Neuronal stem cell (in vitro differentiated cells): ENCODE results near the gene NUBPL.
"Not testable (repeated sequence)": the region's sequence is repeated elsewhere in the genome, so short reads cannot be mapped to it uniquely, and the experiment has no call there.

ENCODE experiments used
- DNase-seq: peaks from one replicate; pipeline ENCODE4 v3.0.0-alpha.2; 2013; ENCODE audit warnings: low spot score
- H2AFZ ChIP-seq: one replicate; pipeline ENCODE4 v1.6.1; 2013; ENCODE audit warnings: mild to moderate bottlenecking, low read length, inconsistent platforms
- H2AK5ac ChIP-seq: 2 replicates; pipeline ENCODE4 v1.6.1; 2013; ENCODE audit warnings: low read depth, mild to moderate bottlenecking, inconsistent platforms, low read length, moderate library complexity, mixed read lengths
- H2BK120ac ChIP-seq: 2 replicates; pipeline ENCODE4 v1.6.1; 2013; ENCODE audit warnings: low read depth, mild to moderate bottlenecking, inconsistent platforms, low read length, moderate library complexity, mixed read lengths
- H2BK12ac ChIP-seq: one replicate; pipeline ENCODE4 v1.6.1; 2013; ENCODE audit warnings: low read length, inconsistent platforms
- H2BK15ac ChIP-seq: 2 replicates; pipeline ENCODE4 v1.6.1; 2013; ENCODE audit warnings: mild to moderate bottlenecking, low read length, inconsistent platforms, mixed read lengths
- H2BK5ac ChIP-seq: one replicate; pipeline ENCODE4 v1.6.1; 2013; ENCODE audit warnings: inconsistent platforms, mild to moderate bottlenecking, low read length, moderate library complexity
- H3K14ac ChIP-seq: one replicate; pipeline ENCODE4 v1.6.1; 2013; ENCODE audit warnings: low read length, inconsistent platforms
- H3K18ac ChIP-seq: 2 replicates; pipeline ENCODE4 v1.6.1; 2013; ENCODE audit warnings: low read length, inconsistent platforms
- H3K23ac ChIP-seq: 2 replicates; pipeline ENCODE4 v1.6.1; 2013; ENCODE audit warnings: low read depth, mild to moderate bottlenecking, mixed read lengths, low read length, inconsistent platforms; ENCODE audit not compliant: poor library complexity
- H3K27ac ChIP-seq: replicated peaks from 3 replicates; pipeline ENCODE4 v1.5.1; 2013; ENCODE audit warnings: low read length, inconsistent platforms
- H3K27me3 ChIP-seq, 3 experiments: 2 replicates each; pipeline ENCODE4 v1.6.1; 2013; ENCODE audit warnings: low read length in 3 of 3, mild to moderate bottlenecking in 2 of 3, inconsistent platforms in 1 of 3, low read depth in 1 of 3, mixed read lengths in 1 of 3, moderate library complexity in 1 of 3; ENCODE audit not compliant: control insufficient read depth in 3 of 3, insufficient read depth in 3 of 3
- H3K36me3 ChIP-seq, 2 donors: replicated peaks in 1 of 2; 2 replicates each; pipeline ENCODE4 v1.6.1; 2013; ENCODE audit warnings: low read length in 2 of 2; ENCODE audit not compliant: control insufficient read depth in 2 of 2, insufficient read depth in 2 of 2
- H3K4ac ChIP-seq: 2 replicates; pipeline ENCODE4 v1.6.1; 2013; ENCODE audit warnings: inconsistent platforms, mild to moderate bottlenecking, low read length, moderate library complexity
- H3K4me1 ChIP-seq, 2 donors: 1 replicate in 1 of 2; 2 replicates in 1 of 2; pipeline ENCODE4 v1.6.1; 2013; ENCODE audit warnings: low read length in 2 of 2, low read depth in 1 of 2; ENCODE audit not compliant: control insufficient read depth in 2 of 2, insufficient read depth in 1 of 2
- H3K4me2 ChIP-seq: one replicate; pipeline ENCODE4 v1.6.1; 2013; ENCODE audit warnings: mild to moderate bottlenecking, low read length, inconsistent platforms; ENCODE audit not compliant: insufficient read depth, poor library complexity, severe bottlenecking
- H3K4me3 ChIP-seq, 2 donors: 2 replicates each; pipeline ENCODE4 v1.5.1; 2013; ENCODE audit warnings: low read length in 2 of 2, mild to moderate bottlenecking in 2 of 2, inconsistent platforms in 1 of 2, moderate library complexity in 1 of 2
- H3K79me1 ChIP-seq: one replicate; pipeline ENCODE4 v1.6.1; 2013; ENCODE audit warnings: low read depth, mild to moderate bottlenecking, inconsistent platforms, low read length, moderate library complexity
- H3K9ac ChIP-seq: one replicate; pipeline ENCODE4 v1.6.1; 2013; ENCODE audit warnings: mild to moderate bottlenecking, low read depth, low read length, inconsistent platforms; ENCODE audit not compliant: poor library complexity
- H3K9me3 ChIP-seq, 2 donors: replicated peaks in 1 of 2; 2 replicates each; pipeline versions ENCODE3 to v1.6.1; 2013; ENCODE audit warnings: low read length in 2 of 2, mild to moderate bottlenecking in 2 of 2, inconsistent platforms in 1 of 2, low read depth in 1 of 2, mixed read lengths in 1 of 2, moderate library complexity in 1 of 2; ENCODE audit not compliant: control insufficient read depth in 2 of 2, insufficient read depth in 1 of 2
- H4K8ac ChIP-seq: one replicate; pipeline ENCODE4 v1.6.1; 2013; ENCODE audit warnings: low read depth, mild to moderate bottlenecking, inconsistent platforms, low read length, moderate library complexity
- H4K91ac ChIP-seq: one replicate; pipeline ENCODE4 v1.6.1; 2013; ENCODE audit warnings: low read length, low read depth, mild to moderate bottlenecking, inconsistent platforms; ENCODE audit not compliant: poor library complexity
- WGBS, 2 donors: extraction: QIAGEN DNeasy Blood & Tissue Kit; methylation state at CpG; one replicate each; pipeline ENCODE4 v1.1.7; 2013; ENCODE audit warnings: missing lambda C conversion rate in 2 of 2, mixed read lengths in 1 of 2; ENCODE audit not compliant: insufficient read length in 2 of 2, insufficient replicate concordance in 1 of 2; ENCODE audit errors: extremely low coverage in 2 of 2; 5-methylcytosine and 5-hydroxymethylcytosine counted together

Gene NUBPL

DNA sequence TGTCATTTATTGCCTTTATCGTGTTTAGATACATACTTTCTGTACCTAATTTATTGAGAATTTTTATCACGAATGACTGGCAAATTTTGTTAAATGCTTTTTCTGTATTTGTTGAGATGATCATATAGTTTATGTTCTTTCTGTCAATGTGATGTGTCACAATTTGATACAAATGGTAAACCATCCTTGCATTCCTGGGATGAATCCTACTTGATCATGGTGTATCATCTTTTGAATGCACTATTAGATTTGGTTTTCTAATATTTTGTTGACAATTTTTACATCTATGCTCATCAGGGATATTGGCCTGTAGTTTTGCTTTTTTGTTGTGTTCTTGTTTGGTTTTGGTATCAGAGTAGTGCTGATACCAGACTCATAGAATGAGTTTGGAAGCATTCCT is 185.1 kb downstream of the NUBPL start:
- no peaks in the 10 kb centered on the region for H3K36me3 ChIP-seq
- no peak overlapping the region for H3K4ac ChIP-seq
- no peak for DNase-seq
- no peak overlapping the region for H4K91ac ChIP-seq
- no peak overlapping the region for H3K27ac ChIP-seq
- H3K9me3 ChIP-seq = peaks cover 0 to 11% of the 10 kb centered on the region in 2 donors
- H3K27me3 ChIP-seq = no peaks in the 10 kb centered on the region
- no peak overlapping the region for H2BK15ac ChIP-seq
- H3K14ac ChIP-seq = no peak overlapping the region
- H3K9ac ChIP-seq = no peak overlapping the region
- WGBS, 2 donors = no CpG with 5 or more reads among the region's 2 CpGs
- no peak overlapping the region for H3K23ac ChIP-seq
- H2BK5ac ChIP-seq = no peak overlapping the region
- H3K4me1 ChIP-seq = no peaks in the 10 kb centered on the region
- H2BK12ac ChIP-seq = no peak overlapping the region
- no peak overlapping the region for H2AFZ ChIP-seq
- no peak overlapping the region for H2BK120ac ChIP-seq
- H3K4me3 ChIP-seq = no peak overlapping the region
- no peak overlapping the region for H2AK5ac ChIP-seq
- no peak overlapping the region for H4K8ac ChIP-seq
- no peaks in the 10 kb centered on the region for H3K79me1 ChIP-seq
- no peak overlapping the region for H3K4me2 ChIP-seq
- H3K18ac ChIP-seq = no peak overlapping the region

DNA sequence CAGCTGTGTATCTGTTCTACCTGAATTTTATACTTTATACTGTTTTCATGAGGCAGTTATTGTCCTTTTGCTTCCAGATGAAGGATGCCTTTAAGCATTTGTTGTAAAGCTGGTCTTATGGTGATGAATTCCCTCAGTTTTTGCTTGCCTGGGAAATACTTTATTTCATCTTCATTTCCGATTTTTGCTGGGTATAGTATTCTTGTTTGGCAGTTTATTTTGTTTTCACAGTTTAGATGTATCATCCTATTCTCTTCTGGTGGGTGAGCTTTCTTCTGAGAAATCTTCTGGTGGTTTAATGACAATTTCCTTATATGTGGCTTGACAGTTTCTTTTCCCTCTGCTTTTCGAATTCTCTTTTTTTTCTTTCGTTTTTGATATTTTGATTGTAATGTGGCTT is 188.1 kb downstream of the NUBPL start:
- H3K4me1 ChIP-seq = no peaks in the 10 kb centered on the region
- H2BK15ac ChIP-seq = no peak overlapping the region

DNA sequence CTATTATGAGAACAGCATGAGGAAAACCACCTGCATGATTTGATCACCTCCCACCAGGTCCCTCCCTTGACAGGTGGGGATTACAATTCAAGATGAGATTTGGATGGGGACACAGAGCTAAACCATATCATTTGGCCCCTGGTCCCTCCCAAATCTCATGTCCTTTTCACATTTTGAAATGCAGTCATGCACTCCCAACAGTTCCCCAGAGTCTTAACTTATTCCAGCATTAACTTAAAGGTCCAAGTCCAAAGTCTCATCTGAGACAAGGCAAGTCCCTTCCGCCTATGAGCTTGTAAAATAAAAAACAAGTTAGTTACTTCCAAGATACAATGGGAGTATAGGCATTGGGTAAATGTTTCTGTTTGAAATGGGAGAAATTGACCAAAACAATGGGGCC is 189.8 kb downstream of the NUBPL start:
- H3K23ac ChIP-seq, H3K18ac ChIP-seq, H2BK5ac ChIP-seq, DNase-seq, H2AK5ac ChIP-seq, H3K4me2 ChIP-seq, H3K27me3 ChIP-seq, H3K4me1 ChIP-seq, H4K8ac ChIP-seq, H3K27ac ChIP-seq, H3K36me3 ChIP-seq, H3K4me3 ChIP-seq, H2AFZ ChIP-seq, H3K79me1 ChIP-seq, H2BK120ac ChIP-seq, H2BK12ac ChIP-seq, H3K14ac ChIP-seq, H3K4ac ChIP-seq, H4K91ac ChIP-seq, H2BK15ac ChIP-seq, H3K9ac ChIP-seq: not testable (repeated sequence)
- WGBS, 2 donors = no CpG with 5 or more reads among the region's 1 CpG
- peaks cover 4 to 11% of the 10 kb centered on the region in 2 donors for H3K9me3 ChIP-seq

More for the DNA sequence above, 188.1 kb downstream of the NUBPL start:
- no peak overlapping the region for H2AK5ac ChIP-seq
- H3K23ac ChIP-seq = no peak overlapping the region
- H3K18ac ChIP-seq = no peak overlapping the region
- WGBS, 2 donors = no CpG with 5 or more reads among the region's 3 CpGs
- H3K27me3 ChIP-seq = no peaks in the 10 kb centered on the region
- H3K36me3 ChIP-seq = no peaks in the 10 kb centered on the region
- no peak overlapping the region for H3K4ac ChIP-seq
- H2BK120ac ChIP-seq = no peak overlapping the region
- H2BK5ac ChIP-seq = no peak overlapping the region
- no peak for DNase-seq
- no peak overlapping the region for H3K14ac ChIP-seq
- no peak overlapping the region for H3K4me3 ChIP-seq
- no peak overlapping the region for H4K91ac ChIP-seq
- H3K27ac ChIP-seq = no peak overlapping the region
- H2BK12ac ChIP-seq = no peak overlapping the region
- H3K9ac ChIP-seq = no peak overlapping the region
- peaks cover 4 to 11% of the 10 kb centered on the region in 2 donors for H3K9me3 ChIP-seq
- H2AFZ ChIP-seq = no peak overlapping the region
- H3K79me1 ChIP-seq = no peaks in the 10 kb centered on the region
- no peak overlapping the region for H3K4me2 ChIP-seq
- H4K8ac ChIP-seq = no peak overlapping the region

DNA sequence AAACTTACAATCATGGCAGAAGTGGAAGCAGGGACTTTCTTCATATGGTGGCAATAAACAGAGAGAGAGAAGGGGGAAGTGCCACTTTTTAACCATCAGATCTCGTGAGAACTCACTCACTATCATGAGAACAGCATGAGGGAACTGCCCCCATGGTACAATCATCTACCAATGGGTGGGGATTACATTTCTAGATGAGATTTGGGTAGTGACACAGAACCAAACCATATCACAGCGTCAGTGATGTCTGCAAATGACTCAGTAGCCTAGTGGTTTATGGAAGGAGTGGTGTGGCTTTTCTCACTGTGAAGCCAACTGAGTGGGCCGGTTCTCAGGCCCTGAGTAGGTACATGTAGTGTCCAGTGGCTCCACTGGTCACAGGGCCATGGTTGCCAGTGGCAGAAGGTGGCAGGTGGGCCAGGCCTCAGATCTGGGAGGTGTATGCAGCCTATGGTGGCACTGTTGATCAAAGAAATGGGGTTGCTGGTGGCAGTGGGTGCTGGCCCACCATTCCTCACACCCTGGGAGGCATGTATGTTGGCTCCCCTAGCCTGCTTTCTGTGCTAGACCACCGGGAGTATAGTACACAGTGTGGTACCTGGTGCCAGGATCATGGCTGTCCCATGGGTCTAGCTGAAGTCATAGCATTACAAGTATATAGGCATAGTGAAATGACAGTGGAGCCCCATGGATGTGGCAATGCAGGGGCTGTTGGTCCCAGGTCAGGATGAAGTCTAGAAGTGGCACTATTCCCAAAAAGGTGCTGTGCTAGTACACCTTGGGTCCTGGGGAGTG is 191.9 kb downstream of the NUBPL start:
- no peak for DNase-seq
- Histone ChIP-seq H2BK5ac (no peak overlapping the region), H3K14ac (no peak overlapping the region)

More for the DNA sequence above, 191.9 kb downstream of the NUBPL start:
- no peak overlapping the region for H2BK12ac ChIP-seq
- H3K4ac ChIP-seq = no peak overlapping the region
- no peaks in the 10 kb centered on the region for H3K36me3 ChIP-seq
- no peaks in the 10 kb centered on the region for H3K27me3 ChIP-seq
- H4K91ac ChIP-seq = peak overlapping the region; percentile 39
- H3K79me1 ChIP-seq = no peaks in the 10 kb centered on the region
- H3K9me3 ChIP-seq = peaks cover 4 to 7% of the 10 kb centered on the region in 2 donors
- no peak overlapping the region for H3K9ac ChIP-seq
- H2BK15ac ChIP-seq = no peak overlapping the region
- H3K4me3 ChIP-seq = no peak overlapping the region
- peak overlapping the region; percentile 58 for H2AK5ac ChIP-seq
- H3K27ac ChIP-seq = no peak overlapping the region
- no peaks in the 10 kb centered on the region for H3K4me1 ChIP-seq
- H2BK120ac ChIP-seq = no peak overlapping the region
- no CpG with 5 or more reads among the region's 4 CpGs for WGBS, 2 donors
- no peak overlapping the region for H4K8ac ChIP-seq
- H3K4me2 ChIP-seq = no peak overlapping the region
- H3K18ac ChIP-seq = peak overlapping the region; percentile 72
- no peak overlapping the region for H2AFZ ChIP-seq
- no peak overlapping the region for H3K23ac ChIP-seq
